PFSK-1 (cell line): ENCODE results near the gene SEC16B.

Source experiments
- POLR2AphosphoS5 ChIP-seq: IDR thresholded peaks from 2 replicates; pipeline ENCODE4 v1.6.1; 2012; ENCODE audit warnings: low read depth, mild to moderate bottlenecking, control low read depth, low read length, moderate library complexity
- REST ChIP-seq, 2 experiments: IDR thresholded peaks; 2 replicates each; pipeline versions ENCODE4 v1.6.1 to v1.8.0; 2011 to 2012; ENCODE audit warnings: low read depth in 2 of 2, low read length in 2 of 2, control low read depth in 1 of 2, inconsistent platforms in 1 of 2, mild to moderate bottlenecking in 1 of 2, moderate library complexity in 1 of 2; ENCODE audit not compliant: insufficient read depth in 1 of 2
- SIN3A ChIP-seq: IDR thresholded peaks from 2 replicates; pipeline ENCODE4 v1.6.1; 2012; ENCODE audit warnings: mild to moderate bottlenecking, low read length, moderate library complexity, borderline replicate concordance; ENCODE audit not compliant: insufficient read depth
- TAF1 ChIP-seq: IDR thresholded peaks from 2 replicates; pipeline ENCODE4 v1.6.1; 2012; ENCODE audit warnings: low read length, control low read depth, borderline replicate concordance; ENCODE audit not compliant: insufficient read depth

DNA sequence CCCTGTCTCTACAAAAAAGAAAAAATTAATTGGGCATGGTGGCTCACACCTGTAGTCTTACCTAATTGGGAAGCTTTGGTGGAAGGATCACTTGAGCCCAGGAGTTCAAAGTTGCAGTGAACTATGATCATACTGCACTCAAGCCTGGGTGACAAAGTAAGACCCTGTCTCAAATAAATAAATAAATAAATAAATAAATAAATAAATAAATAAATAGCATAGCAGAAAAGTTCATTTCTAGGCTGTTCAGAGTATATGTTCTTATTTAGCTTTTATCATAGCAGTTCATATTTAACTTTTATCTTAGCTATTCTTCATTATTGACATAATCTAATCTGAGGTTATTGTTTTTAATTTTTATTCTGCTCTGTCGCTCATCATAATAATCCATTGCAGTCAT, 8.7 kb upstream of the SEC16B start:
- TF ChIP-seq TAF1 = no peak
- no peak for TF ChIP-seq SIN3A
- TF ChIP-seq POLR2AphosphoS5 = no peak
- no peak for TF ChIP-seq REST (IDR thresholded peaks at IDR 0.05; ENCODE audit: insufficient read depth in 1 of 2, low read depth in 2 of 2, low read length in 2 of 2)
